Liver (tissue), 9 donors: ENCODE results near the gene RAI14. TPM values are rescaled to one million over a fixed set of nuclear protein-coding genes. Genes with fewer than 3 reads are reported as not detected.

Experiments used
- DNase-seq: peaks from one replicate; pipeline ENCODE4 v3.0.0-alpha.2; 2017; ENCODE audit warnings: low spot score
- H3K27ac ChIP-seq, 2 donors: one replicate each; pipeline ENCODE4 v1.7.0; 2013; ENCODE audit warnings: inconsistent platforms in 2 of 2, low read length in 2 of 2, control low read depth in 1 of 2, low read depth in 1 of 2, mild to moderate bottlenecking in 1 of 2
- H3K27me3 ChIP-seq, 4 donors: one replicate each; pipeline versions ENCODE4 v1.6.1 to v1.7.0; 2013; ENCODE audit warnings: low read length in 3 of 4, inconsistent platforms in 1 of 4, mild to moderate bottlenecking in 1 of 4, moderate library complexity in 1 of 4; ENCODE audit not compliant: control insufficient read depth in 4 of 4, insufficient read depth in 4 of 4
- H3K36me3 ChIP-seq, 4 donors: one replicate each; pipeline versions ENCODE4 v1.6.1 to v1.7.0; 2013; ENCODE audit warnings: low read length in 3 of 4, mild to moderate bottlenecking in 3 of 4, low read depth in 1 of 4, moderate library complexity in 1 of 4; ENCODE audit not compliant: control insufficient read depth in 4 of 4, insufficient read depth in 3 of 4
- H3K4me1 ChIP-seq, 4 donors: one replicate each; pipeline versions ENCODE4 v1.6.1 to v1.7.0; 2013; ENCODE audit warnings: low read length in 3 of 4, mild to moderate bottlenecking in 3 of 4, moderate library complexity in 1 of 4; ENCODE audit not compliant: control insufficient read depth in 4 of 4, insufficient read depth in 4 of 4
- H3K4me3 ChIP-seq, 3 donors: one replicate each; pipeline versions ENCODE4 v1.6.1 to v1.7.0; 2013; ENCODE audit warnings: low read length in 3 of 3, control low read depth in 1 of 3, low read depth in 1 of 3, mild to moderate bottlenecking in 1 of 3
- H3K9ac ChIP-seq, 2 donors: one replicate each; pipeline ENCODE4 v1.7.0; 2013; ENCODE audit warnings: low read length in 2 of 2, mild to moderate bottlenecking in 2 of 2, moderate library complexity in 2 of 2, control low read depth in 1 of 2, low read depth in 1 of 2
- H3K9me3 ChIP-seq, 4 donors: one replicate each; pipeline versions ENCODE4 v1.6.1 to v1.7.0; 2013; ENCODE audit warnings: low read length in 3 of 4; ENCODE audit not compliant: control insufficient read depth in 4 of 4
- ATF3 ChIP-seq: IDR thresholded peaks from 2 replicates; pipeline ENCODE4 v1.6.1; 2016; ENCODE audit warnings: antibody characterized with exemption
- EGR1 ChIP-seq, 2 donors: IDR thresholded peaks; 2 replicates each; pipeline ENCODE4 v1.6.1; 2016 to 2018; ENCODE audit warnings: antibody characterized with exemption in 2 of 2, low read depth in 2 of 2
- FOXA1 ChIP-seq: IDR thresholded peaks from 2 replicates; pipeline ENCODE4 v1.6.1; 2016; ENCODE audit warnings: antibody characterized with exemption
- FOXA2 ChIP-seq: IDR thresholded peaks from 2 replicates; pipeline ENCODE4 v1.6.1; 2016; ENCODE audit warnings: antibody characterized with exemption
- GABPA ChIP-seq, 2 donors: IDR thresholded peaks in 1 of 2; conservative IDR thresholded peaks in 1 of 2; 2 replicates each; pipeline ENCODE4 v1.6.1; 2016; ENCODE audit warnings: antibody characterized with exemption in 2 of 2, mild to moderate bottlenecking in 1 of 2, moderate library complexity in 1 of 2
- HNF4A ChIP-seq, 2 donors: conservative IDR thresholded peaks; 2 replicates each; pipeline ENCODE4 v1.6.1; 2016; ENCODE audit warnings: antibody characterized with exemption in 2 of 2, mild to moderate bottlenecking in 2 of 2
- HNF4G ChIP-seq: IDR thresholded peaks from 2 replicates; pipeline ENCODE4 v1.6.1; 2016; ENCODE audit warnings: antibody characterized with exemption
- JUND ChIP-seq, 2 donors: IDR thresholded peaks; 2 replicates each; pipeline ENCODE4 v1.6.1; 2016; ENCODE audit warnings: antibody characterized with exemption in 2 of 2
- RAD21 ChIP-seq, 2 donors: IDR thresholded peaks; 2 replicates each; pipeline ENCODE4 v1.6.1; 2016; ENCODE audit warnings: antibody characterized with exemption in 2 of 2, mild to moderate bottlenecking in 2 of 2
- RXRA ChIP-seq, 2 donors: IDR thresholded peaks; 2 replicates each; pipeline ENCODE4 v1.6.1; 2017 to 2018; ENCODE audit warnings: antibody characterized with exemption in 2 of 2, mild to moderate bottlenecking in 1 of 2
- SP1 ChIP-seq: IDR thresholded peaks from 2 replicates; pipeline ENCODE4 v1.6.1; 2018; ENCODE audit warnings: antibody characterized with exemption, mild to moderate bottlenecking
- YY1 ChIP-seq: IDR thresholded peaks from 2 replicates; pipeline ENCODE4 v1.6.1; 2016; ENCODE audit warnings: antibody characterized with exemption, mild to moderate bottlenecking
- WGBS: extraction: QIAGEN DNeasy Blood & Tissue Kit; methylation state at CpG from one replicate; pipeline ENCODE4 v1.1.7; 2013; 5-methylcytosine and 5-hydroxymethylcytosine counted together
- polyA plus RNA-seq, 2 donors: library from polyadenylated mRNA; stranded (reverse) in 1 of 2; unstranded in 1 of 2; fragments of 200-250 nt in 1 of 2; fragments of >200 nt in 1 of 2; fragmentation: Nextera tagmentation in 1 of 2; extraction: Ambion mirVana in 1 of 2; gene quantifications; one replicate each; pipeline versions ENCODE4 v1.2.1 to v1.2.3, GENCODE V29; 2013 to 2015
- total RNA-seq, 2 donors: library from RNA; depleted of rRNA; stranded (reverse); fragments of >200 nt; gene quantifications; one replicate each; pipeline ENCODE4 v1.2.3, GENCODE V29; 2014
- TF ChIP-seq, protein P1 (sequence below): fragments of 150-350 bp; IDR thresholded peaks from 2 replicates; pipeline ENCODE4 v1.5.1; 2017; ENCODE audit warnings: improper control_type of control experiment, low read depth, low read length; ENCODE audit not compliant: missing input control
- TF ChIP-seq, protein P2 (sequence below): IDR thresholded peaks from 2 replicates; pipeline ENCODE4 v1.6.1; 2016; ENCODE audit warnings: antibody characterized with exemption
- TF ChIP-seq, protein P3 (sequence below): IDR thresholded peaks from 2 replicates; pipeline ENCODE4 v1.6.1; 2016; ENCODE audit warnings: antibody characterized with exemption, mild to moderate bottlenecking
- TF ChIP-seq, protein P4 (sequence below): IDR thresholded peaks from 2 replicates; pipeline ENCODE4 v1.6.1; 2016; ENCODE audit warnings: antibody characterized with exemption
- donor health status: healthy.
- donor health status: healthy.
- donor health status: healthy.
- donor health status: healthy.
- donor health status: healthy.

Gene RAI14
- total and polyA plus RNA-seq, 4 donors: 7.8 to 21.4 (median 11.4) TPM

GRCh38 chr5:34639852-34640626, 16.1 kb upstream of the RAI14 start:
- no peak for DNase-seq
- TF ChIP-seq HNF4G (no peak), HNF4A (conservative IDR thresholded peaks at IDR 0.05) (no peak)
- H3K9me3 ChIP-seq: no peaks in the 10 kb centered on the region
- no peaks in the 10 kb centered on the region for H3K4me1 ChIP-seq
- no peak overlapping the region for H3K4me3 ChIP-seq
- H3K27ac ChIP-seq: no peak overlapping the region
- H3K9ac ChIP-seq: no peak overlapping the region
- no peaks in the 10 kb centered on the region for H3K36me3 ChIP-seq
- no peaks in the 10 kb centered on the region for H3K27me3 ChIP-seq
- WGBS: 92% methylated on average over 3 of the region's 3 CpGs

- Histone ChIP-seq H3K9me3 (no peaks in the 10 kb centered on the region), H3K27ac (no peak overlapping the region), H3K27me3 (no peaks in the 10 kb centered on the region), H3K36me3 (no peaks in the 10 kb centered on the region), H3K9ac (no peak overlapping the region), H3K4me3 (no peak overlapping the region), H3K4me1 (no peaks in the 10 kb centered on the region)
- WGBS: 55% methylated on average over 5 of the region's 5 CpGs
- DNase-seq: no peak
- no peak for TF ChIP-seq FOXA1
- TF ChIP-seq HNF4A (conservative IDR thresholded peaks at IDR 0.05): no peak
- no peak for TF ChIP-seq SP1
- TF ChIP-seq, protein P1, sequence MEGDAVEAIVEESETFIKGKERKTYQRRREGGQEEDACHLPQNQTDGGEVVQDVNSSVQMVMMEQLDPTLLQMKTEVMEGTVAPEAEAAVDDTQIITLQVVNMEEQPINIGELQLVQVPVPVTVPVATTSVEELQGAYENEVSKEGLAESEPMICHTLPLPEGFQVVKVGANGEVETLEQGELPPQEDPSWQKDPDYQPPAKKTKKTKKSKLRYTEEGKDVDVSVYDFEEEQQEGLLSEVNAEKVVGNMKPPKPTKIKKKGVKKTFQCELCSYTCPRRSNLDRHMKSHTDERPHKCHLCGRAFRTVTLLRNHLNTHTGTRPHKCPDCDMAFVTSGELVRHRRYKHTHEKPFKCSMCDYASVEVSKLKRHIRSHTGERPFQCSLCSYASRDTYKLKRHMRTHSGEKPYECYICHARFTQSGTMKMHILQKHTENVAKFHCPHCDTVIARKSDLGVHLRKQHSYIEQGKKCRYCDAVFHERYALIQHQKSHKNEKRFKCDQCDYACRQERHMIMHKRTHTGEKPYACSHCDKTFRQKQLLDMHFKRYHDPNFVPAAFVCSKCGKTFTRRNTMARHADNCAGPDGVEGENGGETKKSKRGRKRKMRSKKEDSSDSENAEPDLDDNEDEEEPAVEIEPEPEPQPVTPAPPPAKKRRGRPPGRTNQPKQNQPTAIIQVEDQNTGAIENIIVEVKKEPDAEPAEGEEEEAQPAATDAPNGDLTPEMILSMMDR: no peak
- TF ChIP-seq YY1: no peak
- TF ChIP-seq, protein P2, sequence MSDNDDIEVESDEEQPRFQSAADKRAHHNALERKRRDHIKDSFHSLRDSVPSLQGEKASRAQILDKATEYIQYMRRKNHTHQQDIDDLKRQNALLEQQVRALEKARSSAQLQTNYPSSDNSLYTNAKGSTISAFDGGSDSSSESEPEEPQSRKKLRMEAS: no peak
- TF ChIP-seq GABPA (IDR thresholded peaks at IDR 0.05 in 1 of 2, conservative IDR thresholded peaks at IDR 0.05 in 1 of 2): no peak
- no peak for TF ChIP-seq RAD21 (IDR thresholded peaks at IDR 0.05)
- TF ChIP-seq EGR1 (IDR thresholded peaks at IDR 0.05; ENCODE audit: low read depth in 2 of 2): no peak
- no peak for TF ChIP-seq ATF3
- TF ChIP-seq JUND (IDR thresholded peaks at IDR 0.05): no peak
- TF ChIP-seq, protein P3, sequence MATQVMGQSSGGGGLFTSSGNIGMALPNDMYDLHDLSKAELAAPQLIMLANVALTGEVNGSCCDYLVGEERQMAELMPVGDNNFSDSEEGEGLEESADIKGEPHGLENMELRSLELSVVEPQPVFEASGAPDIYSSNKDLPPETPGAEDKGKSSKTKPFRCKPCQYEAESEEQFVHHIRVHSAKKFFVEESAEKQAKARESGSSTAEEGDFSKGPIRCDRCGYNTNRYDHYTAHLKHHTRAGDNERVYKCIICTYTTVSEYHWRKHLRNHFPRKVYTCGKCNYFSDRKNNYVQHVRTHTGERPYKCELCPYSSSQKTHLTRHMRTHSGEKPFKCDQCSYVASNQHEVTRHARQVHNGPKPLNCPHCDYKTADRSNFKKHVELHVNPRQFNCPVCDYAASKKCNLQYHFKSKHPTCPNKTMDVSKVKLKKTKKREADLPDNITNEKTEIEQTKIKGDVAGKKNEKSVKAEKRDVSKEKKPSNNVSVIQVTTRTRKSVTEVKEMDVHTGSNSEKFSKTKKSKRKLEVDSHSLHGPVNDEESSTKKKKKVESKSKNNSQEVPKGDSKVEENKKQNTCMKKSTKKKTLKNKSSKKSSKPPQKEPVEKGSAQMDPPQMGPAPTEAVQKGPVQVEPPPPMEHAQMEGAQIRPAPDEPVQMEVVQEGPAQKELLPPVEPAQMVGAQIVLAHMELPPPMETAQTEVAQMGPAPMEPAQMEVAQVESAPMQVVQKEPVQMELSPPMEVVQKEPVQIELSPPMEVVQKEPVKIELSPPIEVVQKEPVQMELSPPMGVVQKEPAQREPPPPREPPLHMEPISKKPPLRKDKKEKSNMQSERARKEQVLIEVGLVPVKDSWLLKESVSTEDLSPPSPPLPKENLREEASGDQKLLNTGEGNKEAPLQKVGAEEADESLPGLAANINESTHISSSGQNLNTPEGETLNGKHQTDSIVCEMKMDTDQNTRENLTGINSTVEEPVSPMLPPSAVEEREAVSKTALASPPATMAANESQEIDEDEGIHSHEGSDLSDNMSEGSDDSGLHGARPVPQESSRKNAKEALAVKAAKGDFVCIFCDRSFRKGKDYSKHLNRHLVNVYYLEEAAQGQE: no peak
- TF ChIP-seq RXRA (IDR thresholded peaks at IDR 0.05): no peak
- no peak for TF ChIP-seq HNF4G
- TF ChIP-seq, protein P4, sequence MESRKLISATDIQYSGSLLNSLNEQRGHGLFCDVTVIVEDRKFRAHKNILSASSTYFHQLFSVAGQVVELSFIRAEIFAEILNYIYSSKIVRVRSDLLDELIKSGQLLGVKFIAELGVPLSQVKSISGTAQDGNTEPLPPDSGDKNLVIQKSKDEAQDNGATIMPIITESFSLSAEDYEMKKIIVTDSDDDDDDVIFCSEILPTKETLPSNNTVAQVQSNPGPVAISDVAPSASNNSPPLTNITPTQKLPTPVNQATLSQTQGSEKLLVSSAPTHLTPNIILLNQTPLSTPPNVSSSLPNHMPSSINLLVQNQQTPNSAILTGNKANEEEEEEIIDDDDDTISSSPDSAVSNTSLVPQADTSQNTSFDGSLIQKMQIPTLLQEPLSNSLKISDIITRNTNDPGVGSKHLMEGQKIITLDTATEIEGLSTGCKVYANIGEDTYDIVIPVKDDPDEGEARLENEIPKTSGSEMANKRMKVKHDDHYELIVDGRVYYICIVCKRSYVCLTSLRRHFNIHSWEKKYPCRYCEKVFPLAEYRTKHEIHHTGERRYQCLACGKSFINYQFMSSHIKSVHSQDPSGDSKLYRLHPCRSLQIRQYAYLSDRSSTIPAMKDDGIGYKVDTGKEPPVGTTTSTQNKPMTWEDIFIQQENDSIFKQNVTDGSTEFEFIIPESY: no peak
- TF ChIP-seq FOXA2: no peak
Measured at GRCh38 chr5:34648039-34648839, 7.9 kb upstream of the RAI14 start.
